Suppressor macrophage treated with lipopolysaccharide for 1 hour (primary cell): ENCODE results near the gene NKX2-2.

Experiments
- DNase-seq, 3 donors: peaks; one replicate each; pipeline ENCODE4 v3.0.0-alpha.2; 2020 to 2022

The NKX2-2 gene

DNA sequence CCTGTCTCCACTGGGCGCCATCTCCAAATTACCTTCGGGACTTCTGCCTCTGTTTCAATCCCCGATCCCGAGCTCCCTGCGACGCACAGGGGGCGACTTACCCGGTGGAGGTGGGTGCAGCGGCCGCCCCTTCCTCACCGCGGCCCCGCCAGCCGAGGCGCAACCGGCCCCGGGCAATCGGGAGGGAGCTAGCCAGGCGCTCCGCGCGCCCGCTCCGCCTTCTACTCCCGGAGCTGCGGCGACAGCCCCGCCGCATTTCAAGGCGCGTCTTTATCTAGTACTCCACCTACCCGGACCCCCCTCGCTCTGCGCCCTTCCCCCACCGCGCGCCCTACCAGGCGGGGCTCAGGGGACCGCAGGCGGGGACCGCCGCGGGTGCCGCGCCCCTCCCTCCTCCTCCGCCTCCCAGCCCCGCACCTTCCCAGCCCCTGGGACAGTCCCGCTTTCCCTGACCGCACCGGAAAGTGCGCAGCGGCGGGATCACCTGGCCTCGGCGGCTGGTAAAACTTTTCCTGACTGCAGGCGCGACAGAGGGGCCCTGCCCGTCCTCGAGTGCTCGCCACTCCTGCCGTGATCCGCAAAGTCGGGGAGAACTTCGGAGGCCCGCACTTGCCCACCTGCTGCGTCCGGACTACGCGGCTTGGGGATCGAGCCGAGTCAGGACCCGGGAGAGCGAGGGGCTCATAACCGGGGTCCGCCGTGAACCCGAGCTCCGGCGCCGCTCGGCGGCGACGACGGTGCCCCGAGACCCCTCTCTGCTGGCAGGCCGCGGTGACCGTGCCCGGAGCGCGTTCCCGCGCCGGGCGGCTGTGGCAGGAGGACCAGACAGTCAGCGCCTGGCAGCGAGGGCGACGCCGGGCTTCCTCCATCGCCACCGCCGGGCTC lies 8.0 kb upstream of the NKX2-2 start:
- no peak for DNase-seq

DNA sequence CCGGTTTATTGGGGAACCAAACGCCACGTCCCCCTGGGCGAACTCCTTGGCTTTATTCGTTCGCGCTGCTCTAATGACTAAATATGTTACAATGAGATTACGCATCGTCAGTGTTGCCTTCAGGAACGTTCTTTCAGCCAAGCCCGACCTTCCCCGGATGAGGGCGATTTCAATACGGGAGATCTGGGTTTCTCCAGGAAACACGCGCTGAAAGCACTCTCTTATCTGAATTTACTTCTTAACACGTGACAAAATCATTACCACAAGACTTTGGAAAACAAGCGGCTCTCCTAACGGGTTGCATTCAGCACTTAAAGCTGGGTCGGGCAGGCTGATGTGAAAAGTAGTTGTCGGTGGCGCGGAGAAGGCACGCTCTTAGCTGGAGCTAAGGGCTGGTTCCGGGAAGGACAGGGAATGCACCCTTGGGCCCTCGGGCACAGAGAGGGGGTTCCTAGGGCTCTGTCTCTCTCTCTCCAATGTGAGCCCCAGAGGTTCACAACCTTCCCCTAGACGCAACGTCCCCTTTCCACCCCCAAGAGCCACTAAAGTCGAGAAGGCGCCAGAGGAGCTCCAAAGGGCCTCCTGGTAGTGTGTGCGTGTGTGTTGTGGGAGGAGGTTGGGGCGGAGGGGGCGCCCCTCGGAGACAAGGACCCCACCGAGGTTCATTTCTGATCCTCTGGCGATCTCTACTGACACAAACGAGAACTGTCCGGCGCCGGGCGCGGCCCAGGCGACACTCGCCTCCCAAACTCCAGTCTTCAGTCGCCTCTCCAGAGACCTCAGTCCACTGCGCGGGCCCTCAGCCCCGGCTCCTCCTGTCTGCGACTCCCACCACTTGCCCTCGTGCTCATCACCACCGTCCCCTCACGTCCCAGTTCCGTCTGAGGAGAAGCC lies 7.1 kb upstream of the NKX2-2 start:
- no peak for DNase-seq

DNA sequence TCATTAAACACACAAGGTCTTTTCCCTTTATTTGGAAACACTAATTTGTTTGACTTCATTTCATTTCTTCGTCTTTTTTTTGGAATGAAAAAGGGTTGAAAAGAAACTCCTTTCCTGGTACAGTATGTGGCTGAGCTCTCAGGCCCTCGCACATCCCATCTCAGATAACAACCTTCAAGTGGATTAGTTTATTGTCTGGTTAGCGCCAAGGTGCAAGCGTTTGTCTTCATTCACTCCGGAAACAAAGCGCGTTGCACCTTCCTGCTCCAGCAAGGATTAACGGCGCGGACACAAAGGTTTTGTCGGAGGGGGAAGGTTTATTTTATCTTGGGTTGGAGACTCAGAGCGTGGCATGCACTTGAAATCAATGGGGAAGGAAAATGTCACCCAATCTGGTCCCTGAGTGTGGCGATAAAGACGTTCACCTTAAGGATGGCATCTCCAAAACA lies 5.3 kb upstream of the NKX2-2 start:
- no peak for DNase-seq

- DNase-seq: no peak
These were observed 4.6 kb upstream of the NKX2-2 start for GRCh38 chr20:21518292-21518991.

DNA sequence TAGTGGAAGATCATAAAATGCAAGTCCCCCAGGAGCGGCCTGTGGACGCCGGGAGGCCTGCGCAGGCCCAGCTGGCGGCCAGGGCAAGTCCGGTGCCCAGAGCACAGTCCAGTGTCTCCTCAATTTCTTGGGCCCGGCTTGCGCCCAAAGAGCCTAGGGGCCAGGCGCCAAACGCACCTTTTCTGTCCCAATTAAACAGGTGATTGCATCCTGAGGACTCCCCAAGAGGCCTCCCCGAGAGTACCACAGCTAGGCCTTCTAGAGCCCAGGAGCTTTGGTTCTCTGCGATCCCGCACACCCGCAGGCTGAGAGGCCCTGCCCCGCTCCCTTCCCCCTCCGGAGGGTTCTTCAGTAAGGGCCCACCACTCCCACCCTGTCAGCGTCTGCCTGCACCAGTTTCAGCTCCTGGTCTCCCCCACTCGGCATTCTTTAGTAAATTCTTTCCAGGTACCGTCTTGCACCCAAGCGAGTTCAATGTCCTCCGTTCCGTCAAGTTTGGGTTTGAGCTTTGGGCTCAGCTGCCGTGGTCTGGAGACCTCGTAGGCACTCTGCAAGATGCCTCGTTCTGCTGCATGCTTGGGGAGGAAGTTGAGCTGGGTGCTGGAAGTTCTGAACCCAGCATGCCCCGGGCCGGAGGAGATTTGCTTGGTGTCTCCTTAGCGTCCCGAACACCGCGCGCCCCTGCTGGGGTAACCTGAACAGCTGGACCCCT lies 3.9 kb upstream of the NKX2-2 start:
- no peak for DNase-seq

GRCh38 chr20:21516861-21517565 lies 3.1 kb upstream of the NKX2-2 start:
- DNase-seq: no peak

DNA sequence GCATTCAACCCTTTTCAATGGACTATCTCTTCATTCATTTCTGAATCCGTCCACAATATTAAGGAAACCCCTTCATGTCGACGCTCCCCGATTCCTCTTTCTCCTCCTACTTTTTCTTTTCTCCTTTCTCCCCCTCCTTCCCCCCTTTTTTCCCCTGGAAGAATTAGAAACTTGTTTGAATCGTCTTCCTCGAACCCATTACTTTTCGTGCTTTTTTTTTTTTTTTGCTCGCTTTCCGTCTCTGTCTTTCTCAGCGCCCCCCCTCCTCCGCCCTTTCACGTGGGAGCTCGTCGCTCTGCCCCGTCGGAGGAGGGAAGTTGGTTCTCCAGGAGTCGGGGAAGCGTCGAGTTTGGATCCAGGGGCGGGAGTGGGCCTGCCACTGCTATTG lies 2.3 kb upstream of the NKX2-2 start:
- no peak for DNase-seq

DNA sequence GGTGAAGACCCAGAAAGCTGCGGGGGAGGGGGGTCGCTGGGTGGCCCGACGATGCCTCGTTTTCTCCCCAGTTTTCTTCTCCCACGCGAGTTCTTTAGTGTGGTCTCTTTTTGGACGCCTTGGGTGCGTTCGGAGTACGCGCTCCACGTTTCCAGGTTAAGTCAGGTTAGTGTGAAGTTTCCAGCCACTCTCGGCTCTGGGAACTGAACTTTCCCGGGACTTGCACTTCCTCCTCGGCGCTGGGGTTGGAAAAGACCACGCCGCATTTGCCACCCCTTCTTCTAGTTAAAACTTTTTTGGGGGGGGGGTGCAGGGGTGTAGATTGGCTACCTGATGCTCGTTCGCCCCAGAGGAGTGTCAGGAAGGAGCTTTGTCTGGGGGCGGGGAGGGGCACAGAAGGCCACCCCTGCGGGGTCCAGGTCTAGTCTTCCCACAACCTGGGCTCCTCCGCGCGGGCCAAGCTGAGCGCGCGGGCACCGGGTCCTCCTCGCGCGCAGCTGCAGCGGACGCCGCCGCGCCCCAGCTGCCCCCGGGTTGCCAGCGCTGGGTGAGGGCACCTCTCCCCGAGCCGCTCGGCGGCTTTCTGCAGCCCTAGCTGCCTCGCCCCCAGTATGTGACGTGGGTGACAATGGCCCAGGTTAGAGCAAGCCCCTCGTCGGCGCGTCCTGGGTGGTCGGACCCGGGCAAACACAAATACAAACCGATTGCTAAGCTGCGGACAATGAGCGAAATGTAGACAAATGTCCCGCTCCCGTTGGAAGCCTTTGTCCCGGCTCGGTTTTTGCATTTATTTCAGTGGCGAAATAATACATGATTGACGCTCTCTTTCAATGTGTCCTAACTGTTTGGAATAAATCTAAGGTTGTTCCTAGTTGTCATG lies 1.7 kb upstream of the NKX2-2 start:
- no peak for DNase-seq

DNA sequence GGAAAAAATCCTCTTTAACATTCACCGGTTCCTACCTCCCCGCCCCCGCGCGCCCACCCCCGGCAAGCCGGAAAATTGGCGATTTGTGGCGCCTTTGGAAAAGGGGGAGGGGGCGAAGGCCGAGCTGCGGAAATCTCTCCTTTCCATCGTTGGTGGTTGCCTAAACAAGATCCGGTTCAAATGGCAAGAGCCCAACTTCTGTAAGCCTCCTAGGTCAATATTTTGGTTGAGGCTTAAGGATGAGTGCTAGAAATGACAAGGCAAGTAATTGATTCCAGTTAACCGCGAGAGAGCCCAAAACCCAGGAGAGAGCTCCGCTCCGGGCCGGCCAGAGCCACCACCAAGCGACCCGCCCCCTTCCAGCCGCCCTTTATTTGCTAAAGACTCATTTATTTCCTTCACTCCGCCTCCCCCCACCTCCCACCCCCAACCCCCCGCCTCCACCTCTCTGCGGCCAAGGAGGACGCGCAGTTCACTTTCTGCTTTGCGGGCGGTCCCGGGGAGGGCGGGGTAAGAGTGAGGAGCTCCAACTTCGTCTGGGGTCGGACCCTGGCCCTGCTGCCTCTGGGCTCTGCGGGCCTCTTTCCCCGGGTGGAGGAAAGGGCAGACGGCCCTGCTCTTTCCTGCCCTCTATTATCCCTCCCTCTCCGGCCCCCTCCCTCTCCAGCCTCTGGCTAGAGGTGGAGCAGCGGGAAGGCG lies 838 bp upstream of the NKX2-2 start:
- no peak for DNase-seq

- DNase-seq: no peak
These were observed 642 bp downstream of the NKX2-2 start for GRCh38 chr20:21513181-21513663.

DNA sequence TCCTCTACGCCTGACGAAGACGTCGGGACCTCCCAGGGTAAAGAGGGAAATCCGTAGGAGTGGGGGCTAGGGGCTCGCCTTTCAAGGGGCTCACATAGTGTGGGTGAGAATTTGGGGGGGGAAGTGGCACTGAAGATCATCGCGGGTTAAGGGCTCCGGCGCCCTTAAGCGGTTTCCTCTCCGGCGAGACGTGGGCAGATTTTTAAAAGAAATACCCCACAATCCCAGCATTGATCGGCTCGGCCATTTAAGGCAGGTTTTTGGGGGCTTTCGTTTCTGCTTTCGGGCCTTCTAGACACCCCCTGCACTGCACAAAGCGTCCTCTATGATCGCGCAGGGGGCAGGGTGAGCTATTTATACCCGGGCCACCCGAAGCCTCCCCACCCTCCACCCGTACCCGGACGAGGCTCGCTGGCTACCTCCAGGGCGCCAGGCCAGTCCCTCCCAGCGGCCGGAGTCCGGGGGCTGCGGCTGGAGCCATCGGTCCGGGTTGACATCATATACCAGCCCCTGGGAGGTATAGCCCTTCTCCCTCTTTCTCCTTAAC lies 1.2 kb downstream of the NKX2-2 start:
- no peak for DNase-seq

DNA sequence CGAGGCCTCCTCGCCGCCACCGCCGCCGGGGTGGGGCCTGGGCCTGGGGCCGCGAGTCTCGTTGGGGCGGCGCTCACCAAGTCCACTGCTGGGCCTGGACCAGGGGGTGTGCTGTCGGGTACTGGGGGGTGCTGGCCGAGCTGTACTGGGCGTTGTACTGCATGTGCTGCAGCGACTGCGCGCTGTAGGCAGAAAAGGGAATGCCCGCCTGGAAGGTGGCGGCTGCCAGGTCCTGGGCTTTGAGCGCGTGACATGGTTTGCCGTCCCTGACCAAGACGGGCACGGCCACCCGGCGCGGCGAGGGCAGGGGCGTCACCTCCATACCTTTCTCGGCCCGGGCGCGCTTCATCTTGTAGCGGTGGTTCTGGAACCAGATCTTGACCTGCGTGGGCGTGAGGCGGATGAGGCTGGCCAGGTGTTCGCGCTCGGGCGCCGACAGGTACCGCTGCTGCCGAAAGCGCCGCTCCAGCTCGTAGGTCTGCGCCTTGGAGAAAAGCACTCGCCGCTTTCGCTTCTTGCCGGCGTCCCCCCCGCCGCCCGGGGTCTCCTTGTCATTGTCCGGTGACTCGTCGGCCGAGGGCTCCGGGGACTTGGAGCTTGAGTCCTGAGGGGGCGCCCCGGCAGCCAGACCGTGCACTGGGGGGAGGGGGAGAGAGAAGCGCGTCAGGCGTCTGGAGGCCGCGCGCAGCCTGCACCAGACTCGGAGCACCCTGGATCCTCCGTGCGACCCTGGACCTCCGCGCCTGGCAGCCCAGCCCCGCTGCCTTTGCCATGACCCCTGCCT lies 1.8 kb downstream of the NKX2-2 start:
- no peak for DNase-seq

DNA sequence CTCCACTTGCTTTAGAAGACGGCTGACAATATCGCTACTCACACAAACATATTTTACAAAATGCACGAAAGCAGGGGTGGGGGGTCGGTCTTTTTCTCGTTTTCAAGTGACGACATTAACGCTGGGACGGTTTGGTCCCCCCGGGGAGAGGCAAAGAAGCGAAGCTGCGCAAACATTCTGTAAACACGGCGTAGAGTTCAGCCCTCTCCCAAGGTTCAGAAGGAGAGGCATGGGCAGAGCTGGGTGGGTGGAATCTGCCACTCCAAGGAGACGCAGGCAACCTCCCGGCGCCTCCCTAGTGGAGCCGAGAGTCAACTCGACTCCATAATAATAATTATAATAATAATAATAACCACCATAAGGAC lies 2.4 kb downstream of the NKX2-2 start:
- no peak for DNase-seq

- no peak for DNase-seq
These were observed 3.2 kb downstream of the NKX2-2 start for GRCh38 chr20:21510414-21511384.

GRCh38 chr20:21509597-21510371 lies 4.1 kb downstream of the NKX2-2 start:
- peak; percentile 30 to 57 (median 34) for DNase-seq

GRCh38 chr20:21509079-21509596 lies 4.7 kb downstream of the NKX2-2 start:
- no peak for DNase-seq
